H1 (cell line): Measurements from ENCODE around the gene STX19. TPM values are rescaled to one million over a fixed set of nuclear protein-coding genes. Genes with fewer than 3 reads are reported as not detected.

Experiments
- CTCF ChIA-PET: fragments of 300-600 bp; sonication (Branson Sonifier 250); formaldehyde crosslinking; loops from one replicate; lab custom pipeline; 2021; ENCODE audit not compliant: partially characterized antibody; lab: Charles Lee
- POLR2A ChIA-PET: fragments of 300-600 bp; sonication (Branson Sonifier 250); formaldehyde crosslinking; loops from one replicate; lab custom pipeline; 2021; ENCODE audit warnings: inconsistent platforms; ENCODE audit not compliant: partially characterized antibody; lab: Charles Lee
- DNase-seq, 2 experiments: peaks; one replicate each; pipeline versions ENCODE4 v3.0.0 to v3.0.0-alpha.2; 2010 to 2022; ENCODE audit warnings: low spot score in 2 of 2, low read depth in 1 of 2, mixed read lengths in 1 of 2
- FAIRE-seq: peaks from 2 replicates; lab custom pipeline; 2011; peaks lifted over from hg19 to GRCh38; lab: Jason Lieb, UNC
- H2AFZ ChIP-seq: 2 replicates; pipeline ENCODE4 v1.8.1; 2012; ENCODE audit warnings: low read length, inconsistent platforms
- H2AK5ac ChIP-seq: 2 replicates; pipeline ENCODE4 v1.6.1; 2013; ENCODE audit warnings: low read depth, low read length
- H2BK120ac ChIP-seq: replicated peaks from 2 replicates; pipeline ENCODE3; 2013; ENCODE audit warnings: low read depth, low read length, inconsistent platforms
- H2BK12ac ChIP-seq: 2 replicates; pipeline ENCODE4 v1.6.1; 2013; ENCODE audit warnings: low read depth, low read length
- H2BK15ac ChIP-seq: 2 replicates; pipeline ENCODE4 v1.6.1; 2013; ENCODE audit warnings: low read length
- H2BK20ac ChIP-seq: 2 replicates; pipeline ENCODE4 v1.6.1; 2013; ENCODE audit warnings: low read length
- H2BK5ac ChIP-seq: 2 replicates; pipeline ENCODE4 v1.6.1; 2013; ENCODE audit warnings: low read depth, low read length
- H3K14ac ChIP-seq: 2 replicates; pipeline ENCODE4 v1.6.1; 2013; ENCODE audit warnings: inconsistent platforms; ENCODE audit not compliant: insufficient read length
- H3K18ac ChIP-seq: 2 replicates; pipeline ENCODE4 v1.6.1; 2013; ENCODE audit warnings: low read length; ENCODE audit errors: extremely low read depth
- H3K23ac ChIP-seq: 2 replicates; pipeline ENCODE4 v1.6.1; 2013; ENCODE audit warnings: inconsistent platforms; ENCODE audit not compliant: insufficient read length
- H3K23me2 ChIP-seq: 2 replicates; pipeline ENCODE4 v1.6.1; 2013; ENCODE audit warnings: low read depth, low read length
- H3K27ac ChIP-seq: 2 replicates; pipeline ENCODE4 v1.6.1; 2011; ENCODE audit warnings: low read depth, low read length, inconsistent platforms
- H3K27me3 ChIP-seq, 4 experiments: replicated peaks in 1 of 4; 1 replicate in 1 of 4; 2 replicates in 3 of 4; pipeline versions ENCODE4 v1.6.1 to v1.8.1; 2011 to 2013; ENCODE audit warnings: low read length in 3 of 4, mild to moderate bottlenecking in 3 of 4, inconsistent platforms in 2 of 4, mixed read lengths in 2 of 4, moderate library complexity in 1 of 4; ENCODE audit not compliant: control insufficient read depth in 3 of 4, insufficient read depth in 3 of 4; ENCODE audit errors: extremely low read depth in 1 of 4
- H3K36me3 ChIP-seq, 4 experiments: 2 replicates each; pipeline versions ENCODE4 v1.6.1 to v1.8.1; 2011 to 2013; ENCODE audit warnings: mild to moderate bottlenecking in 4 of 4, low read length in 3 of 4, moderate library complexity in 2 of 4, control low read depth in 1 of 4, inconsistent platforms in 1 of 4; ENCODE audit not compliant: insufficient read depth in 4 of 4, control insufficient read depth in 2 of 4
- H3K4ac ChIP-seq: replicated peaks from 2 replicates; pipeline ENCODE3; 2013; ENCODE audit warnings: low read length, low read depth, mixed read lengths, inconsistent platforms; ENCODE audit not compliant: insufficient read length
- H3K4me1 ChIP-seq, 4 experiments: replicated peaks in 1 of 4; 1 replicate in 1 of 4; 2 replicates in 3 of 4; pipeline versions ENCODE4 v1.6.1 to v1.8.1; 2011 to 2013; ENCODE audit warnings: low read length in 3 of 4, inconsistent platforms in 2 of 4, mixed read lengths in 1 of 4; ENCODE audit not compliant: insufficient read depth in 4 of 4, control insufficient read depth in 3 of 4
- H3K4me2 ChIP-seq, 2 experiments: 2 replicates each; pipeline versions ENCODE4 v1.6.1 to v1.8.1; 2011 to 2013; ENCODE audit warnings: low read depth in 2 of 2, low read length in 2 of 2, control low read depth in 1 of 2, inconsistent platforms in 1 of 2, mild to moderate bottlenecking in 1 of 2; ENCODE audit not compliant: insufficient read depth in 1 of 2
- H3K4me3 ChIP-seq, 4 experiments: fragments of 200-600, 300-600 bp in 1 of 4; sonication (generic), shearing (Covaris generic), sonication (Bioruptor Twin) in 1 of 4; 2 replicates each; pipeline versions ENCODE4 v1.5.1 to v1.8.1; 2011 to 2016; ENCODE audit warnings: low read length in 4 of 4, low read depth in 3 of 4, control low read depth in 2 of 4, inconsistent platforms in 2 of 4, mild to moderate bottlenecking in 2 of 4, mixed read lengths in 1 of 4, moderate library complexity in 1 of 4; ENCODE audit not compliant: insufficient read depth in 2 of 4; ENCODE audit errors: extremely low read depth in 1 of 4
- H3K56ac ChIP-seq: replicated peaks from 2 replicates; pipeline ENCODE3; 2013; ENCODE audit warnings: low read depth, mild to moderate bottlenecking, mixed read lengths, low read length, inconsistent platforms; ENCODE audit not compliant: insufficient read length
- H3K79me1 ChIP-seq: 2 replicates; pipeline ENCODE4 v1.6.1; 2013; ENCODE audit warnings: low read depth, low read length, control low read depth
- H3K79me2 ChIP-seq, 2 experiments: 2 replicates each; pipeline versions ENCODE4 v1.6.1 to v1.8.1; 2012 to 2013; ENCODE audit warnings: low read length in 2 of 2, mild to moderate bottlenecking in 2 of 2, inconsistent platforms in 1 of 2; ENCODE audit not compliant: insufficient read depth in 2 of 2, control insufficient read depth in 1 of 2
- H3K9ac ChIP-seq, 4 experiments: replicated peaks in 1 of 4; 1 replicate in 1 of 4; 2 replicates in 3 of 4; pipeline versions ENCODE4 v1.6.1 to v1.8.1; 2011 to 2013; ENCODE audit warnings: low read depth in 3 of 4, low read length in 3 of 4, control low read depth in 2 of 4, mild to moderate bottlenecking in 2 of 4, moderate library complexity in 2 of 4, inconsistent platforms in 1 of 4; ENCODE audit errors: extremely low read depth in 1 of 4
- H3K9me3 ChIP-seq, 2 experiments: 2 replicates each; pipeline versions ENCODE4 v1.6.1 to v1.8.1; 2012 to 2013; ENCODE audit warnings: mild to moderate bottlenecking in 2 of 2, moderate library complexity in 2 of 2, control low read depth in 1 of 2, inconsistent platforms in 1 of 2, low read depth in 1 of 2, low read length in 1 of 2, mixed read lengths in 1 of 2; ENCODE audit not compliant: insufficient read depth in 2 of 2
- H4K20me1 ChIP-seq, 2 experiments: replicated peaks in 1 of 2; 2 replicates each; pipeline versions ENCODE3 to v1.8.1; 2011 to 2013; ENCODE audit warnings: inconsistent platforms in 2 of 2, low read length in 2 of 2, mild to moderate bottlenecking in 1 of 2; ENCODE audit not compliant: insufficient read depth in 2 of 2, control insufficient read depth in 1 of 2
- H4K5ac ChIP-seq: 2 replicates; pipeline ENCODE4 v1.6.1; 2013; ENCODE audit warnings: low read length, low read depth, mixed read lengths, inconsistent platforms; ENCODE audit not compliant: insufficient read length
- H4K8ac ChIP-seq: 2 replicates; pipeline ENCODE4 v1.8.0; 2013; ENCODE audit warnings: mild to moderate bottlenecking, moderate library complexity, low read length, inconsistent platforms; ENCODE audit not compliant: insufficient read depth; ENCODE audit errors: extremely low read depth
- H4K91ac ChIP-seq: replicated peaks from 2 replicates; pipeline ENCODE3; 2013; ENCODE audit warnings: low read length, mixed read lengths, inconsistent platforms; ENCODE audit not compliant: insufficient read length
- CTBP2 ChIP-seq: IDR thresholded peaks from 2 replicates; pipeline ENCODE4 v1.7.0; 2011; ENCODE audit warnings: borderline replicate concordance, mild to moderate bottlenecking, moderate library complexity, mixed read lengths, low read length; ENCODE audit not compliant: insufficient read depth, insufficient read length
- HDAC2 ChIP-seq, 2 experiments: fragments of 300-600 bp in 1 of 2; sonication (generic) in 1 of 2; IDR thresholded peaks; 2 replicates each; pipeline ENCODE4 v1.6.1; 2011 to 2012; ENCODE audit warnings: low read depth in 2 of 2, low read length in 2 of 2, mild to moderate bottlenecking in 2 of 2, moderate library complexity in 2 of 2, borderline replicate concordance in 1 of 2, inconsistent platforms in 1 of 2
- KDM5A ChIP-seq: fragments of 200-600 bp; IDR thresholded peaks from 2 replicates; pipeline ENCODE4 v1.7.1; 2012; ENCODE audit warnings: mild to moderate bottlenecking, low read length, inconsistent platforms, mixed read lengths
- SP2 ChIP-seq: IDR thresholded peaks from 2 replicates; pipeline ENCODE4 v1.6.1; 2012; ENCODE audit warnings: mild to moderate bottlenecking, low read length, inconsistent platforms
- SUZ12 ChIP-seq: fragments of 200-600 bp; sonication (generic); IDR thresholded peaks from 2 replicates; pipeline ENCODE4 v1.6.1; 2012; ENCODE audit warnings: mild to moderate bottlenecking, inconsistent platforms, low read length, moderate library complexity, mixed read lengths
- WGBS, 2 experiments: shearing (Covaris generic) in 1 of 2; methylation state at CpG; one replicate each; pipeline versions ENCODE4 v1.1.6 to v1.1.7; 2013 to 2015; ENCODE audit warnings: low lambda C conversion rate in 2 of 2, mixed read lengths in 2 of 2, inconsistent platforms in 1 of 2, low coverage in 1 of 2, missing lambda C conversion rate in 1 of 2; ENCODE audit not compliant: insufficient replicate concordance in 2 of 2, insufficient coverage in 1 of 2, insufficient read length in 1 of 2; ENCODE audit errors: extremely low coverage in 1 of 2, missing lambda C conversion rate in 1 of 2; 5-methylcytosine and 5-hydroxymethylcytosine counted together
- polyA plus RNA-seq, 7 experiments: library from polyadenylated mRNA; depleted of rRNA in 3 of 7; stranded (reverse) in 5 of 7; unstranded in 2 of 7; fragments of >200 nt in 5 of 7; fragments of 200-250 nt in 2 of 7; gene quantifications; 1 replicate in 5 of 7; 2 replicates in 1 of 7; 4 replicates in 1 of 7; pipeline versions ENCODE4 v1.2.1 to v1.2.3, GENCODE V29; 2011 to 2013; ENCODE audit warnings: missing spikeins in 2 of 7, mixed read lengths in 2 of 7
- total RNA-seq: library from RNA; stranded (reverse); fragmentation: NEBNext Ultra II Directional; extraction: Animal tissue kit (Norgen Biotek cat#: 25700); gene quantifications from 2 replicates; pipeline ENCODE4 v1.2.1, GENCODE V29; 2021
- TF ChIP-seq, protein P1 (sequence below): IDR thresholded peaks from 2 replicates; pipeline ENCODE4 v1.6.1; 2012; ENCODE audit warnings: inconsistent platforms

STX19 gene
- total and polyA plus RNA-seq, 2 of the 8 experiments (the other 6 are each of a cell fraction or from before 2014, with no cell fraction given) = not detected

DNA sequence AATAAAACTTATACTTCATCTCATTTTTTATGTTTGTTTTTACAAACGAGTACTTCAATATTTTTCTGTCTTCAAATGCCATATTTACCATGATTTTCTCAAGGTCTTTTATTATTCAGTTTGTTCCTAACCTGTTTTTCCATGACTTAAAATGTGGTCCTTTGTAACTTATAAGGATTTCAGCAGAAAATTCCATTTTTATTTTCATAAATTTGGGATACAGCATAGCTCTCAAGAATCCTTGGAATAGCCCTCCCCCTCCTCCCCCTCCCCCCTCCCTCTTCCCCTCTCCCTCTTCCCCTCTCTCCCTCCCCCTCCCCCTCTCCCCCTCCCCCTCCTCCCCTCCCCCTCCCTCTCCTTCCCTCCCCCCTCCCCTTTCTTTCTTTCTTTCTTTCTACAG is 14.9 kb upstream of the STX19 start:
- H3K79me1 ChIP-seq = no peaks in the 10 kb centered on the region
- H3K23me2 ChIP-seq = no peaks in the 10 kb centered on the region
- H3K4me2 ChIP-seq = no peak overlapping the region
- no peak overlapping the region for H3K4ac ChIP-seq
- H3K9me3 ChIP-seq = peaks cover 0 to 14% of the 10 kb centered on the region in 2 experiments; a peak in 3 of 4 replicates
- no peak overlapping the region for H3K4me3 ChIP-seq
- POLR2A ChIA-PET = no interaction called here
- H3K18ac ChIP-seq = no peak overlapping the region
- H4K5ac ChIP-seq = no peak overlapping the region
- FAIRE-seq (no peak), DNase-seq (no peak)
- CTCF ChIA-PET = no interaction called here
- no peak overlapping the region for H2AFZ ChIP-seq
- H2BK12ac ChIP-seq = no peak overlapping the region
- no peaks in the 10 kb centered on the region for H3K27me3 ChIP-seq
- H3K23ac ChIP-seq = no peak overlapping the region
- no peak overlapping the region for H2BK15ac ChIP-seq
- no peak overlapping the region for H2BK120ac ChIP-seq
- H3K27ac ChIP-seq = no peak overlapping the region
- H4K8ac ChIP-seq = no peak overlapping the region
- no peak overlapping the region for H3K56ac ChIP-seq
- no peak overlapping the region for H3K9ac ChIP-seq
- no peak overlapping the region for H4K91ac ChIP-seq
- no peak overlapping the region for H2BK20ac ChIP-seq
- TF ChIP-seq HDAC2 (IDR thresholded peaks at IDR 0.05; ENCODE audit: borderline replicate concordance in 1 of 2, low read depth in 2 of 2, low read length in 2 of 2) = no peak
- TF ChIP-seq CTBP2 = no peak
- no peak for TF ChIP-seq SP2
- no peak for TF ChIP-seq SUZ12
- TF ChIP-seq, protein P1, sequence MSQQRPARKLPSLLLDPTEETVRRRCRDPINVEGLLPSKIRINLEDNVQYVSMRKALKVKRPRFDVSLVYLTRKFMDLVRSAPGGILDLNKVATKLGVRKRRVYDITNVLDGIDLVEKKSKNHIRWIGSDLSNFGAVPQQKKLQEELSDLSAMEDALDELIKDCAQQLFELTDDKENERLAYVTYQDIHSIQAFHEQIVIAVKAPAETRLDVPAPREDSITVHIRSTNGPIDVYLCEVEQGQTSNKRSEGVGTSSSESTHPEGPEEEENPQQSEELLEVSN = no peak
- TF ChIP-seq KDM5A = no peak
- H4K20me1 ChIP-seq = no peaks in the 10 kb centered on the region
- no peak overlapping the region for H2AK5ac ChIP-seq
- H3K4me1 ChIP-seq = no peaks in the 10 kb centered on the region
- H3K36me3 ChIP-seq = peaks cover 0 to 23% (median 3%) of the 10 kb centered on the region in 4 experiments; a peak in 3 of 8 replicates
- no peak overlapping the region for H3K14ac ChIP-seq
- no peaks in the 10 kb centered on the region for H3K79me2 ChIP-seq
- no peak overlapping the region for H2BK5ac ChIP-seq
- 95% methylated on average over 1 of the region's 1 CpG; no CpG with 5 or more reads in 1 of the 2 experiments for WGBS, 2 experiments
